CD4-positive, alpha-beta T cell treated with Interleukin-17A for 1 hour (primary cell): ENCODE measurements around the gene SYT14.
"Not testable (repeated sequence)": the region's sequence is repeated elsewhere in the genome, so short reads cannot be mapped to it uniquely, and the experiment has no call there.

Experiments used
- DNase-seq: peaks from one replicate; pipeline ENCODE4 v3.0.0-alpha.2; 2020

Gene SYT14

GRCh38 chr1:210043058-210043457 lies 105.0 kb downstream of the SYT14 start:
- no peak for DNase-seq

GRCh38 chr1:210049616-210050015 lies 111.6 kb downstream of the SYT14 start:
- DNase-seq: no peak

GRCh38 chr1:210050491-210050890 lies 112.5 kb downstream of the SYT14 start:
- DNase-seq: not testable (repeated sequence)

- DNase-seq: no peak
Observed at GRCh38 chr1:210053126-210053525, 115.1 kb downstream of the SYT14 start.

GRCh38 chr1:210057593-210057992 lies 119.6 kb downstream of the SYT14 start:
- DNase-seq: no peak

- no peak for DNase-seq
Observed at GRCh38 chr1:210061992-210062391, 124.0 kb downstream of the SYT14 start.

- DNase-seq: no peak
Observed at GRCh38 chr1:210070531-210070930, 132.5 kb downstream of the SYT14 start.

- no peak for DNase-seq
Observed at GRCh38 chr1:210072129-210072528, 134.1 kb downstream of the SYT14 start.

- DNase-seq: no peak
Observed at GRCh38 chr1:210072896-210073504, 135.0 kb downstream of the SYT14 start.

GRCh38 chr1:210074904-210075303 lies 136.9 kb downstream of the SYT14 start:
- no peak for DNase-seq

- DNase-seq: no peak
Observed at GRCh38 chr1:210076620-210077019, 138.6 kb downstream of the SYT14 start.

GRCh38 chr1:210081494-210081893 lies 143.5 kb downstream of the SYT14 start:
- no peak for DNase-seq

GRCh38 chr1:210085359-210085758 lies 147.3 kb downstream of the SYT14 start:
- DNase-seq: no peak

GRCh38 chr1:210087058-210087457 lies 149.0 kb downstream of the SYT14 start:
- DNase-seq: no peak

GRCh38 chr1:210089855-210090254 lies 151.8 kb downstream of the SYT14 start:
- no peak for DNase-seq

GRCh38 chr1:210092366-210092765 lies 154.3 kb downstream of the SYT14 start:
- no peak for DNase-seq

- DNase-seq: no peak
Observed at GRCh38 chr1:210093461-210093860, 155.4 kb downstream of the SYT14 start.

GRCh38 chr1:210098356-210098755 lies 160.3 kb downstream of the SYT14 start:
- no peak for DNase-seq

- DNase-seq: no peak
Observed at GRCh38 chr1:210099921-210100320, 161.9 kb downstream of the SYT14 start.

- no peak for DNase-seq
Observed at GRCh38 chr1:210104103-210104502, 166.1 kb downstream of the SYT14 start.

- not testable (repeated sequence) for DNase-seq
Observed at GRCh38 chr1:210112906-210113305, 174.9 kb downstream of the SYT14 start.

GRCh38 chr1:210117198-210117597 lies 179.2 kb downstream of the SYT14 start:
- no peak for DNase-seq

- DNase-seq: no peak
Observed at GRCh38 chr1:210117681-210118170, 179.7 kb downstream of the SYT14 start.

GRCh38 chr1:210123383-210123782 lies 185.4 kb downstream of the SYT14 start:
- no peak for DNase-seq

- DNase-seq: no peak
Observed at GRCh38 chr1:210123924-210124589, 186.0 kb downstream of the SYT14 start.
